Measurements from ENCODE around the gene SENP2. TPM values are rescaled to one million over a fixed set of nuclear protein-coding genes. Genes with fewer than 3 reads are reported as not detected.

The SENP2 gene
- total and polyA plus RNA-seq, 2 experiments from 2014 or later, result 29.2 to 80.3 TPM

DNA sequence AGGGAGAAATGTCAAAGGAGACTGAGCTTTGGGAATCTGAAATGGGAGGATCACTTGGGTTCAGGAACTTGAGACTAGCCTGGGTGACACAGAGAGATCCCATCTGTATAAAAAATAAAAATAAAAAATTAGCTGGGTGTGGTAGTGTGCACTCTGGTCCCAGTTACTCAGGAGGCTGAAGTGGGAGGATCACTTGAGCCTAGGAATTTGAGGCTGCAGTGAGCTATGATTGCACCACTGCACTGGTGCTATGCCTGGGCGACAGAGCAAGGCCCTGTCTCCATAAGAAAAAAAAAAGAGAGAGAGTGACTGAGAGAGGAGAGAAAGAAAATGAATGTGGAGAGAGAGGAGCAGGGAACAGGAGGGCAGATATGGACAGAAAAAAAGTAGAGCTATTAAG lies 72.8 kb downstream of the SENP2 start:
- Mint-ChIP-seq H3K4me1 (peaks cover 11% of the 10 kb centered on the region), H3K9me3 (0 out of 3 replicates have a peak, but pooled peaks cover 3% of the 10 kb centered on the region), H3K27ac (peak overlapping the region; percentile 50; the same call in 1 of the 2 replicates), H3K4me3 (no peak overlapping the region), H3K27me3 (ENCODE audit: insufficient read depth, low read depth, poor library complexity) (peaks cover 31% of the 10 kb centered on the region), H3K36me3 (ENCODE audit: low read depth) (peaks cover 44% of the 10 kb centered on the region)
- Histone ChIP-seq H3K9me2 (ENCODE audit: insufficient read depth) (no peaks in the 10 kb centered on the region), H3K79me2 (replicated peaks; ENCODE audit: insufficient read depth) (no peaks in the 10 kb centered on the region), H3K4me3 (no peak overlapping the region), H3K27ac (ENCODE audit: low read depth) (no peak overlapping the region), H3K4me2 (no peak overlapping the region), H3K4me1 (ENCODE audit: insufficient read depth) (peaks cover 7% of the 10 kb centered on the region; the same call in 1 of the 2 replicates), H3F3A (replicated peaks; ENCODE audit: low read depth) (peaks cover 9% of the 10 kb centered on the region), H2AFZ (no peak overlapping the region), H3K27me3 (ENCODE audit: insufficient read depth) (no peaks in the 10 kb centered on the region), H4K20me1 (replicated peaks; ENCODE audit: insufficient read depth) (no peaks in the 10 kb centered on the region; the same call in none of the 2 replicates), H3K36me3 (ENCODE audit: insufficient read depth) (no peaks in the 10 kb centered on the region; the same call in 1 of the 2 replicates)
- DNase-seq (ENCODE audit: low spot score), result no peak
- TF ChIP-seq ZNF331 (CRISPR knock-in tag; IDR thresholded peaks at IDR 0.05; ENCODE audit: low read depth), result no peak
- TF ChIP-seq EZH2phosphoT487 (IDR thresholded peaks at IDR 0.05; ENCODE audit: unreplicated experiment), result no peak
- TF ChIP-seq NANOG (IDR thresholded peaks at IDR 0.05; ENCODE audit: borderline replicate concordance), result no peak
- no peak for TF ChIP-seq STAT1 (IDR thresholded peaks at IDR 0.05; ENCODE audit: unreplicated experiment)
- TF ChIP-seq, protein P1, sequence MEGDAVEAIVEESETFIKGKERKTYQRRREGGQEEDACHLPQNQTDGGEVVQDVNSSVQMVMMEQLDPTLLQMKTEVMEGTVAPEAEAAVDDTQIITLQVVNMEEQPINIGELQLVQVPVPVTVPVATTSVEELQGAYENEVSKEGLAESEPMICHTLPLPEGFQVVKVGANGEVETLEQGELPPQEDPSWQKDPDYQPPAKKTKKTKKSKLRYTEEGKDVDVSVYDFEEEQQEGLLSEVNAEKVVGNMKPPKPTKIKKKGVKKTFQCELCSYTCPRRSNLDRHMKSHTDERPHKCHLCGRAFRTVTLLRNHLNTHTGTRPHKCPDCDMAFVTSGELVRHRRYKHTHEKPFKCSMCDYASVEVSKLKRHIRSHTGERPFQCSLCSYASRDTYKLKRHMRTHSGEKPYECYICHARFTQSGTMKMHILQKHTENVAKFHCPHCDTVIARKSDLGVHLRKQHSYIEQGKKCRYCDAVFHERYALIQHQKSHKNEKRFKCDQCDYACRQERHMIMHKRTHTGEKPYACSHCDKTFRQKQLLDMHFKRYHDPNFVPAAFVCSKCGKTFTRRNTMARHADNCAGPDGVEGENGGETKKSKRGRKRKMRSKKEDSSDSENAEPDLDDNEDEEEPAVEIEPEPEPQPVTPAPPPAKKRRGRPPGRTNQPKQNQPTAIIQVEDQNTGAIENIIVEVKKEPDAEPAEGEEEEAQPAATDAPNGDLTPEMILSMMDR (conservative IDR thresholded peaks at IDR 0.05; ENCODE audit: low read depth in 2 of 2), result no peak
- no peak for TF ChIP-seq EZH2 (IDR thresholded peaks at IDR 0.05; ENCODE audit: low read depth, unreplicated experiment)
- TF ChIP-seq, protein P2, sequence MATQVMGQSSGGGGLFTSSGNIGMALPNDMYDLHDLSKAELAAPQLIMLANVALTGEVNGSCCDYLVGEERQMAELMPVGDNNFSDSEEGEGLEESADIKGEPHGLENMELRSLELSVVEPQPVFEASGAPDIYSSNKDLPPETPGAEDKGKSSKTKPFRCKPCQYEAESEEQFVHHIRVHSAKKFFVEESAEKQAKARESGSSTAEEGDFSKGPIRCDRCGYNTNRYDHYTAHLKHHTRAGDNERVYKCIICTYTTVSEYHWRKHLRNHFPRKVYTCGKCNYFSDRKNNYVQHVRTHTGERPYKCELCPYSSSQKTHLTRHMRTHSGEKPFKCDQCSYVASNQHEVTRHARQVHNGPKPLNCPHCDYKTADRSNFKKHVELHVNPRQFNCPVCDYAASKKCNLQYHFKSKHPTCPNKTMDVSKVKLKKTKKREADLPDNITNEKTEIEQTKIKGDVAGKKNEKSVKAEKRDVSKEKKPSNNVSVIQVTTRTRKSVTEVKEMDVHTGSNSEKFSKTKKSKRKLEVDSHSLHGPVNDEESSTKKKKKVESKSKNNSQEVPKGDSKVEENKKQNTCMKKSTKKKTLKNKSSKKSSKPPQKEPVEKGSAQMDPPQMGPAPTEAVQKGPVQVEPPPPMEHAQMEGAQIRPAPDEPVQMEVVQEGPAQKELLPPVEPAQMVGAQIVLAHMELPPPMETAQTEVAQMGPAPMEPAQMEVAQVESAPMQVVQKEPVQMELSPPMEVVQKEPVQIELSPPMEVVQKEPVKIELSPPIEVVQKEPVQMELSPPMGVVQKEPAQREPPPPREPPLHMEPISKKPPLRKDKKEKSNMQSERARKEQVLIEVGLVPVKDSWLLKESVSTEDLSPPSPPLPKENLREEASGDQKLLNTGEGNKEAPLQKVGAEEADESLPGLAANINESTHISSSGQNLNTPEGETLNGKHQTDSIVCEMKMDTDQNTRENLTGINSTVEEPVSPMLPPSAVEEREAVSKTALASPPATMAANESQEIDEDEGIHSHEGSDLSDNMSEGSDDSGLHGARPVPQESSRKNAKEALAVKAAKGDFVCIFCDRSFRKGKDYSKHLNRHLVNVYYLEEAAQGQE (IDR thresholded peaks at IDR 0.05; ENCODE audit: unreplicated experiment), result no peak
- TF ChIP-seq POLR2AphosphoS5 (IDR thresholded peaks at IDR 0.05; ENCODE audit: low read depth), result no peak
- TF ChIP-seq CREB1 (CRISPR knock-in tag; IDR thresholded peaks at IDR 0.05; ENCODE audit: low read depth), result no peak
- TF ChIP-seq JUNB (IDR thresholded peaks at IDR 0.05; ENCODE audit: unreplicated experiment), result no peak
- no peak for TF ChIP-seq ZNF114 (CRISPR knock-in tag; IDR thresholded peaks at IDR 0.05)
- TF ChIP-seq, protein P3, sequence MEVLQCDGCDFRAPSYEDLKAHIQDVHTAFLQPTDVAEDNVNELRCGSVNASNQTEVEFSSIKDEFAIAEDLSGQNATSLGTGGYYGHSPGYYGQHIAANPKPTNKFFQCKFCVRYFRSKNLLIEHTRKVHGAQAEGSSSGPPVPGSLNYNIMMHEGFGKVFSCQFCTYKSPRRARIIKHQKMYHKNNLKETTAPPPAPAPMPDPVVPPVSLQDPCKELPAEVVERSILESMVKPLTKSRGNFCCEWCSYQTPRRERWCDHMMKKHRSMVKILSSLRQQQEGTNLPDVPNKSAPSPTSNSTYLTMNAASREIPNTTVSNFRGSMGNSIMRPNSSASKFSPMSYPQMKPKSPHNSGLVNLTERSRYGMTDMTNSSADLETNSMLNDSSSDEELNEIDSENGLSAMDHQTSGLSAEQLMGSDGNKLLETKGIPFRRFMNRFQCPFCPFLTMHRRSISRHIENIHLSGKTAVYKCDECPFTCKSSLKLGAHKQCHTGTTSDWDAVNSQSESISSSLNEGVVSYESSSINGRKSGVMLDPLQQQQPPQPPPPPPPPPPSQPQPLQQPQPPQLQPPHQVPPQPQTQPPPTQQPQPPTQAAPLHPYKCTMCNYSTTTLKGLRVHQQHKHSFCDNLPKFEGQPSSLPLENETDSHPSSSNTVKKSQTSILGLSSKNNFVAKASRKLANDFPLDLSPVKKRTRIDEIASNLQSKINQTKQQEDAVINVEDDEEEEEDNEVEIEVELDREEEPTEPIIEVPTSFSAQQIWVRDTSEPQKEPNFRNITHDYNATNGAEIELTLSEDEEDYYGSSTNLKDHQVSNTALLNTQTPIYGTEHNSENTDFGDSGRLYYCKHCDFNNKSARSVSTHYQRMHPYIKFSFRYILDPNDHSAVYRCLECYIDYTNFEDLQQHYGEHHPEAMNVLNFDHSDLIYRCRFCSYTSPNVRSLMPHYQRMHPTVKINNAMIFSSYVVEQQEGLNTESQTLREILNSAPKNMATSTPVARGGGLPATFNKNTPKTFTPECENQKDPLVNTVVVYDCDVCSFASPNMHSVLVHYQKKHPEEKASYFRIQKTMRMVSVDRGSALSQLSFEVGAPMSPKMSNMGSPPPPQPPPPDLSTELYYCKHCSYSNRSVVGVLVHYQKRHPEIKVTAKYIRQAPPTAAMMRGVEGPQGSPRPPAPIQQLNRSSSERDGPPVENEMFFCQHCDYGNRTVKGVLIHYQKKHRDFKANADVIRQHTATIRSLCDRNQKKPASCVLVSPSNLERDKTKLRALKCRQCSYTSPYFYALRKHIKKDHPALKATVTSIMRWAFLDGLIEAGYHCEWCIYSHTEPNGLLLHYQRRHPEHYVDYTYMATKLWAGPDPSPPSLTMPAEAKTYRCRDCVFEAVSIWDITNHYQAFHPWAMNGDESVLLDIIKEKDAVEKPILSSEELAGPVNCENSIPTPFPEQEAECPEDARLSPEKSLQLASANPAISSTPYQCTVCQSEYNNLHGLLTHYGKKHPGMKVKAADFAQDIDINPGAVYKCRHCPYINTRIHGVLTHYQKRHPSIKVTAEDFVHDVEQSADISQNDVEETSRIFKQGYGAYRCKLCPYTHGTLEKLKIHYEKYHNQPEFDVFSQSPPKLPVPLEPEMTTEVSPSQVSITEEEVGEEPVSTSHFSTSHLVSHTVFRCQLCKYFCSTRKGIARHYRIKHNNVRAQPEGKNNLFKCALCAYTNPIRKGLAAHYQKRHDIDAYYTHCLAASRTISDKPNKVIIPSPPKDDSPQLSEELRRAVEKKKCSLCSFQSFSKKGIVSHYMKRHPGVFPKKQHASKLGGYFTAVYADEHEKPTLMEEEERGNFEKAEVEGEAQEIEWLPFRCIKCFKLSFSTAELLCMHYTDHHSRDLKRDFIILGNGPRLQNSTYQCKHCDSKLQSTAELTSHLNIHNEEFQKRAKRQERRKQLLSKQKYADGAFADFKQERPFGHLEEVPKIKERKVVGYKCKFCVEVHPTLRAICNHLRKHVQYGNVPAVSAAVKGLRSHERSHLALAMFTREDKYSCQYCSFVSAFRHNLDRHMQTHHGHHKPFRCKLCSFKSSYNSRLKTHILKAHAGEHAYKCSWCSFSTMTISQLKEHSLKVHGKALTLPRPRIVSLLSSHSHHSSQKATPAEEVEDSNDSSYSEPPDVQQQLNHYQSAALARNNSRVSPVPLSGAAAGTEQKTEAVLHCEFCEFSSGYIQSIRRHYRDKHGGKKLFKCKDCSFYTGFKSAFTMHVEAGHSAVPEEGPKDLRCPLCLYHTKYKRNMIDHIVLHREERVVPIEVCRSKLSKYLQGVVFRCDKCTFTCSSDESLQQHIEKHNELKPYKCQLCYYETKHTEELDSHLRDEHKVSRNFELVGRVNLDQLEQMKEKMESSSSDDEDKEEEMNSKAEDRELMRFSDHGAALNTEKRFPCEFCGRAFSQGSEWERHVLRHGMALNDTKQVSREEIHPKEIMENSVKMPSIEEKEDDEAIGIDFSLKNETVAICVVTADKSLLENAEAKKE (CRISPR knock-in tag; IDR thresholded peaks at IDR 0.05), result no peak
- TF ChIP-seq, protein P4, sequence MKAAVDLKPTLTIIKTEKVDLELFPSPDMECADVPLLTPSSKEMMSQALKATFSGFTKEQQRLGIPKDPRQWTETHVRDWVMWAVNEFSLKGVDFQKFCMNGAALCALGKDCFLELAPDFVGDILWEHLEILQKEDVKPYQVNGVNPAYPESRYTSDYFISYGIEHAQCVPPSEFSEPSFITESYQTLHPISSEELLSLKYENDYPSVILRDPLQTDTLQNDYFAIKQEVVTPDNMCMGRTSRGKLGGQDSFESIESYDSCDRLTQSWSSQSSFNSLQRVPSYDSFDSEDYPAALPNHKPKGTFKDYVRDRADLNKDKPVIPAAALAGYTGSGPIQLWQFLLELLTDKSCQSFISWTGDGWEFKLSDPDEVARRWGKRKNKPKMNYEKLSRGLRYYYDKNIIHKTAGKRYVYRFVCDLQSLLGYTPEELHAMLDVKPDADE (IDR thresholded peaks at IDR 0.05), result no peak
- ATAC-seq, result no peak

Measured in GM23338 (cell line).